A673 (cell line): ENCODE data around the gene CWH43. TPM values are rescaled to one million over a fixed set of nuclear protein-coding genes. Genes with fewer than 3 reads are reported as not detected.

Source experiments
- BruUV-seq: library from RNA; stranded (reverse); fragments of 400-500 nt; replicated peaks from 2 replicates; lab custom pipeline; 2021; lab: Mats Ljungman, UMichigan
- CTCF ChIA-PET: fragments of 300-600 bp; sonication (Branson Sonifier 250); formaldehyde crosslinking; loops from one replicate; lab custom pipeline; 2022; ENCODE audit warnings: antibody characterized with exemption; lab: Charles Lee
- POLR2A ChIA-PET: fragments of 300-600 bp; sonication (Branson Sonifier 250); formaldehyde crosslinking; loops from one replicate; lab custom pipeline; 2022; ENCODE audit warnings: antibody characterized with exemption; ENCODE audit not compliant: low non-redundant PET; lab: Charles Lee
- DNase-seq: peaks from one replicate; pipeline ENCODE4 v3.0.0-alpha.2; 2015; ENCODE audit warnings: low spot score
- H3K27ac ChIP-seq: fragments of 200-600 bp; sonication (generic); 2 replicates; pipeline ENCODE4 v1.5.1; 2016; ENCODE audit warnings: mixed run types, low read depth, mild to moderate bottlenecking, mixed read lengths, antibody characterized with exemption, low read length; ENCODE audit not compliant: poor library complexity, severe bottlenecking
- H3K27me3 ChIP-seq: fragments of 200-600 bp; sonication (generic); replicated peaks from 2 replicates; pipeline ENCODE4 v1.6.1; 2017; ENCODE audit warnings: mixed run types, low read depth, mild to moderate bottlenecking, mixed read lengths, antibody characterized with exemption, low read length; ENCODE audit not compliant: insufficient read depth, poor library complexity
- H3K36me3 ChIP-seq: fragments of 200-600 bp; sonication (generic); 2 replicates; pipeline ENCODE4 v1.6.1; 2016; ENCODE audit warnings: mixed run types, mild to moderate bottlenecking, mixed read lengths, antibody characterized with exemption, low read length; ENCODE audit not compliant: insufficient read depth, poor library complexity, severe bottlenecking
- H3K4me1 ChIP-seq: fragments of 200-600 bp; sonication (generic); 2 replicates; pipeline ENCODE4 v1.6.1; 2017; ENCODE audit warnings: mixed run types, mild to moderate bottlenecking, mixed read lengths, antibody characterized with exemption, low read length; ENCODE audit not compliant: insufficient read depth, poor library complexity, severe bottlenecking
- H3K4me3 ChIP-seq: fragments of 200-600 bp; sonication (generic); 2 replicates; pipeline ENCODE4 v1.5.1; 2016; ENCODE audit warnings: low read depth, mixed run types, mild to moderate bottlenecking, mixed read lengths, low read length; ENCODE audit not compliant: poor library complexity, severe bottlenecking
- H3K9me3 ChIP-seq: fragments of 200-600 bp; sonication (generic); 2 replicates; pipeline ENCODE4 v1.6.1; 2016; ENCODE audit warnings: mixed run types, low read depth, mild to moderate bottlenecking, mixed read lengths, antibody characterized with exemption, low read length; ENCODE audit not compliant: poor library complexity, severe bottlenecking
- EZH2 ChIP-seq: fragments of 200-600 bp; sonication (generic); IDR thresholded peaks from 2 replicates; pipeline ENCODE4 v1.6.1; 2017; ENCODE audit warnings: borderline replicate concordance, low read depth, mild to moderate bottlenecking, mixed read lengths, antibody characterized with exemption, low read length; ENCODE audit not compliant: poor library complexity, severe bottlenecking
- intact Hi-C: fragments of 100-400 bp; cut with micrococcal nuclease; formaldehyde crosslinking; loops from one replicate; pipeline ENCODE4 v1.10.0; 2022; ENCODE audit not compliant: unreplicated experiment
- total RNA-seq: library from RNA; stranded (reverse); gene quantifications from 2 replicates; pipeline ENCODE4 v1.2.3, GENCODE V29; 2021
- TF ChIP-seq, protein P1 (sequence below): fragments of 300-800, 200-600 bp; sonication (generic); conservative IDR thresholded peaks from 2 replicates; pipeline ENCODE4 v1.5.1; 2017; ENCODE audit warnings: low read depth, mild to moderate bottlenecking, antibody characterized with exemption, low read length, moderate library complexity, mixed read lengths

The CWH43 gene
- total RNA-seq, 1 experiment from 2014 or later = not detected

GRCh38 chr4:49018718-49019295, 32.7 kb downstream of the CWH43 start:
- Histone ChIP-seq H3K27me3 (no peaks in the 10 kb centered on the region), H3K4me3 (no peak overlapping the region), H3K36me3 (no peaks in the 10 kb centered on the region), H3K9me3 (no peaks in the 10 kb centered on the region), H3K4me1 (no peaks in the 10 kb centered on the region), H3K27ac (no peak overlapping the region)
- TF ChIP-seq, protein P1, sequence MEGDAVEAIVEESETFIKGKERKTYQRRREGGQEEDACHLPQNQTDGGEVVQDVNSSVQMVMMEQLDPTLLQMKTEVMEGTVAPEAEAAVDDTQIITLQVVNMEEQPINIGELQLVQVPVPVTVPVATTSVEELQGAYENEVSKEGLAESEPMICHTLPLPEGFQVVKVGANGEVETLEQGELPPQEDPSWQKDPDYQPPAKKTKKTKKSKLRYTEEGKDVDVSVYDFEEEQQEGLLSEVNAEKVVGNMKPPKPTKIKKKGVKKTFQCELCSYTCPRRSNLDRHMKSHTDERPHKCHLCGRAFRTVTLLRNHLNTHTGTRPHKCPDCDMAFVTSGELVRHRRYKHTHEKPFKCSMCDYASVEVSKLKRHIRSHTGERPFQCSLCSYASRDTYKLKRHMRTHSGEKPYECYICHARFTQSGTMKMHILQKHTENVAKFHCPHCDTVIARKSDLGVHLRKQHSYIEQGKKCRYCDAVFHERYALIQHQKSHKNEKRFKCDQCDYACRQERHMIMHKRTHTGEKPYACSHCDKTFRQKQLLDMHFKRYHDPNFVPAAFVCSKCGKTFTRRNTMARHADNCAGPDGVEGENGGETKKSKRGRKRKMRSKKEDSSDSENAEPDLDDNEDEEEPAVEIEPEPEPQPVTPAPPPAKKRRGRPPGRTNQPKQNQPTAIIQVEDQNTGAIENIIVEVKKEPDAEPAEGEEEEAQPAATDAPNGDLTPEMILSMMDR = no peak
- no peak for TF ChIP-seq EZH2
- CTCF ChIA-PET = no interaction called here
- intact Hi-C loops = no loop called here
- POLR2A ChIA-PET = no interaction called here
- BruUV-seq = no TSS peak
- no peak for DNase-seq

GRCh38 chr4:49032440-49033161, 46.5 kb downstream of the CWH43 start:
- POLR2A ChIA-PET = no interaction called here
- peak; percentile 58 for DNase-seq
- intact Hi-C loops = no loop called here
- H3K4me3 ChIP-seq = no peak overlapping the region
- H3K9me3 ChIP-seq = no peaks in the 10 kb centered on the region
- no TSS peak for BruUV-seq
- H3K4me1 ChIP-seq = no peaks in the 10 kb centered on the region
- TF ChIP-seq, protein P1 = peak; percentile 74
- no peak for TF ChIP-seq EZH2
- peaks cover 15% of the 10 kb centered on the region for H3K27me3 ChIP-seq
- CTCF ChIA-PET = no interaction called here
- H3K27ac ChIP-seq = no peak overlapping the region
- H3K36me3 ChIP-seq = no peaks in the 10 kb centered on the region

DNA sequence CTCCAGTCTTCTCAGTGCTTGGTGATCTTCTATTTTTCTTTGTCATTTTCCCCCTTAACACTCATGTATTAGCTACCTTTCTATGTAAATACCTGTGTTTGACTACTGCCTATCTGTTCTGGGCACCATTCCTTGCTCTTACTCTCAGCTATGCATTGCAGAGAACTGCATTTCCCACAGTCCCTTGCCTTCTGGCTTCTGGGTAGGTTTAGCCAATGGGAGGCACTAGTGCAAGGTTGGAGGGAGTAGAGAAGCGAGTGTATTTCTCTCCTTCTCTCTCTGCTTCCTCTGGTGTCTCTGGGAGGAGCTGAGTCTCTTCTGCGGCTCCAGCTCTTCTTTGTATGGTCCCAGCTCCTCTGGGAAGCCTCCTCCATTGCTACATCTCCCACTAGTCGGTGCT, 50.5 kb downstream of the CWH43 start:
- TF ChIP-seq, protein P1 = no peak
- TF ChIP-seq EZH2 = no peak
- no peak overlapping the region for H3K4me3 ChIP-seq
- no peak for DNase-seq
- H3K4me1 ChIP-seq = no peaks in the 10 kb centered on the region
- H3K27ac ChIP-seq = no peak overlapping the region
- H3K27me3 ChIP-seq = peaks cover 15% of the 10 kb centered on the region
- no peaks in the 10 kb centered on the region for H3K9me3 ChIP-seq
- intact Hi-C loops = no loop called here
- CTCF ChIA-PET = no interaction called here
- POLR2A ChIA-PET = no interaction called here
- H3K36me3 ChIP-seq = no peaks in the 10 kb centered on the region
- no TSS peak for BruUV-seq
